Heart right ventricle (tissue), 16 donors: Measurements from ENCODE around the gene PRKD1. TPM values are rescaled to one million over a fixed set of nuclear protein-coding genes. Genes with fewer than 3 reads are reported as not detected.

Experiments used
- ATAC-seq, 8 donors: fragments of 200-7000 bp; cut with Tn5 transposase; one replicate each; pipeline ENCODE4 v1.9.1; 2020; ENCODE audit warnings: mild to moderate bottlenecking in 8 of 8, moderate library complexity in 8 of 8, moderate number of reproducible peaks in 1 of 8
- DNase-seq, 2 donors: peaks; one replicate each; pipeline ENCODE4 v3.0.0-alpha.2; 2020
- H3K27ac ChIP-seq, 10 donors: fragments of 200-600 bp; sonication (generic) in 2 of 10; one replicate each; pipeline versions ENCODE4 v1.5.0 to v1.8.0; 2020 to 2022; ENCODE audit warnings: mild to moderate bottlenecking in 3 of 10
- H3K27me3 ChIP-seq, 7 donors: fragments of 200-600 bp; one replicate each; pipeline ENCODE4 v1.8.0; 2021 to 2022; ENCODE audit warnings: mild to moderate bottlenecking in 2 of 7
- H3K36me3 ChIP-seq, 9 donors: fragments of 200-600 bp; sonication (generic) in 1 of 9; one replicate each; pipeline versions ENCODE4 v1.5.0 to v1.8.0; 2020 to 2022; ENCODE audit warnings: mild to moderate bottlenecking in 2 of 9
- H3K4me1 ChIP-seq, 9 donors: fragments of 200-600 bp; sonication (generic) in 1 of 9; one replicate each; pipeline versions ENCODE4 v1.5.0 to v1.8.0; 2020 to 2022; ENCODE audit warnings: mild to moderate bottlenecking in 4 of 9
- H3K4me3 ChIP-seq, 10 donors: fragments of 200-600 bp; sonication (generic) in 2 of 10; one replicate each; pipeline versions ENCODE4 v1.5.0 to v1.8.0; 2020 to 2022; ENCODE audit warnings: mild to moderate bottlenecking in 7 of 10, moderate library complexity in 2 of 10
- H3K9me3 ChIP-seq, 11 donors: fragments of 200-600 bp in 10 of 11; sonication (generic) in 2 of 11; one replicate each; pipeline versions ENCODE4 v1.5.0 to v1.8.0; 2013 to 2022; ENCODE audit warnings: mild to moderate bottlenecking in 2 of 11, control low read depth in 1 of 11, moderate library complexity in 1 of 11
- WGBS, 2 donors: extraction: QIAGEN DNeasy Blood & Tissue Kit; methylation state at CpG; one replicate each; pipeline ENCODE4 v1.1.7; 2013; ENCODE audit warnings: inconsistent platforms in 1 of 2; 5-methylcytosine and 5-hydroxymethylcytosine counted together
- intact Hi-C, 10 donors: fragments of 100-400 bp; cut with DNase I; formaldehyde crosslinking; loops; one replicate each; pipeline versions ENCODE4 v1.11.1 to v1.14.2; 2022
- polyA plus RNA-seq, 2 donors: library from polyadenylated mRNA; stranded (reverse); fragments of 200-250 nt; gene quantifications; one replicate each; pipeline ENCODE4 v1.2.3, GENCODE V29; 2013
- total RNA-seq, 10 donors: library from RNA; stranded (reverse); fragmentation: NEBNext Ultra II Directional in 3 of 10; extraction: Animal tissue kit (Norgen Biotek cat#: 25700) in 3 of 10; gene quantifications; one replicate each; pipeline versions ENCODE4 v1.2.1 to v1.2.4, GENCODE V29; 2021 to 2023
- TF ChIP-seq, protein P1 (sequence below), 9 donors: fragments of 200-600 bp; sonication (generic) in 2 of 9; IDR thresholded peaks; one replicate each; pipeline versions ENCODE4 v1.5.0 to v1.8.0; 2021 to 2022; ENCODE audit warnings: antibody characterized with exemption in 9 of 9, mild to moderate bottlenecking in 5 of 9, moderate library complexity in 1 of 9
- donor health status: Arrhythmogenic right ventricular cardiomyopathy.
- donor health status: ischemic (EF 13 %, LVEDD 7.1; RV severe dilation, severe dysfunction).
- donor health status: healthy with polysubstance abuse.
- donor health status: DM: no; HTN: yes; CAD: no.
- donor health status: DM: no; HTN: no; CAD: no.
- donor health status: ischemic (EF 25% LVEDD 6.9; RV normal size, moderate dysfunction).
- donor health status: ischemic (EF 25% LVEDD 5.7; RV mildly dilated, moderate dysfunction).
- donor health status: healthy.
- donor health status: DM: yes; HTN: yes; CAD: no.
- donor health status: Ischemic cardiomyopathy.
- donor health status: ischemic (EF 35%, LVEDD 5.7; RV mildly dilated, moderate dysfunction).
- donor health status: nonischemic (EF 11% LVEDD 7.7; RV severe dilation, severe dysfunction).
- donor health status: DM: yes; HTN: yes; CAD: no.
- donor health status: PGD.
- donor health status: ischemic (EF 29% LVEDD 5.4; RV normal size, mild dysfunction).
- donor health status: nonischemic (EF 23%, LVEDD 6.1; RV moderate dilation, normal function).

PRKD1 gene
- total and polyA plus RNA-seq, 12 donors, result 1.7 to 4.3 (median 2.5) TPM

DNA sequence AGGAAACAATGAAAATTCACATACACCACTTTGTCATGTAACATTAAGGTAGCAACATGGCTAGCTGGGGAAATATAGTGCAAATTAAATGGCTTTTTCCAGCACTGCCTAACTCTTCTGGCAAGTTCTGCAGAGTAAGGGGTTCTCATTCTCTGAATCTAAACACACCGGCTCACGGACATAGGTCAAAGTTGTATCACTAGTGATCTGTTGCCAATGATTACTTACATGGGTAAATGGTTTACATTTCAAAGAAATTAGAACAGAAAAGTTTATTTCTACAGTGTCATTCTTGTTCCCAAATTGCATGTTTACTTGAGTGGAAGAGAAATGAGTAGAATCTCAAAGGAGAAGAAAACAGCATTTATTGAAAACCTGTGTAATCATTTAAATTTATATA, 381.9 kb downstream of the PRKD1 start:
- Histone ChIP-seq H3K4me3 (no peak overlapping the region), H3K27me3 (peaks cover 0 to 11% (median 0%) of the 10 kb centered on the region in 7 donors), H3K9me3 (no peaks in the 10 kb centered on the region), H3K4me1 (no peaks in the 10 kb centered on the region), H3K27ac (no peak overlapping the region), H3K36me3 (no peaks in the 10 kb centered on the region)
- ATAC-seq (no peak), DNase-seq (no peak)
- TF ChIP-seq, protein P1, sequence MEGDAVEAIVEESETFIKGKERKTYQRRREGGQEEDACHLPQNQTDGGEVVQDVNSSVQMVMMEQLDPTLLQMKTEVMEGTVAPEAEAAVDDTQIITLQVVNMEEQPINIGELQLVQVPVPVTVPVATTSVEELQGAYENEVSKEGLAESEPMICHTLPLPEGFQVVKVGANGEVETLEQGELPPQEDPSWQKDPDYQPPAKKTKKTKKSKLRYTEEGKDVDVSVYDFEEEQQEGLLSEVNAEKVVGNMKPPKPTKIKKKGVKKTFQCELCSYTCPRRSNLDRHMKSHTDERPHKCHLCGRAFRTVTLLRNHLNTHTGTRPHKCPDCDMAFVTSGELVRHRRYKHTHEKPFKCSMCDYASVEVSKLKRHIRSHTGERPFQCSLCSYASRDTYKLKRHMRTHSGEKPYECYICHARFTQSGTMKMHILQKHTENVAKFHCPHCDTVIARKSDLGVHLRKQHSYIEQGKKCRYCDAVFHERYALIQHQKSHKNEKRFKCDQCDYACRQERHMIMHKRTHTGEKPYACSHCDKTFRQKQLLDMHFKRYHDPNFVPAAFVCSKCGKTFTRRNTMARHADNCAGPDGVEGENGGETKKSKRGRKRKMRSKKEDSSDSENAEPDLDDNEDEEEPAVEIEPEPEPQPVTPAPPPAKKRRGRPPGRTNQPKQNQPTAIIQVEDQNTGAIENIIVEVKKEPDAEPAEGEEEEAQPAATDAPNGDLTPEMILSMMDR (IDR thresholded peaks at IDR 0.05), result no peak
- WGBS, 2 donors, result 84 to 86% methylated on average over 2 of the region's 2 CpGs
- intact Hi-C loops, result loop anchor here in 7 of 10 donors (2.0 to 10.0 kb wide), 6 partner anchors 457 to 899 kb away; no protein-coding TSS in a partner anchor

DNA sequence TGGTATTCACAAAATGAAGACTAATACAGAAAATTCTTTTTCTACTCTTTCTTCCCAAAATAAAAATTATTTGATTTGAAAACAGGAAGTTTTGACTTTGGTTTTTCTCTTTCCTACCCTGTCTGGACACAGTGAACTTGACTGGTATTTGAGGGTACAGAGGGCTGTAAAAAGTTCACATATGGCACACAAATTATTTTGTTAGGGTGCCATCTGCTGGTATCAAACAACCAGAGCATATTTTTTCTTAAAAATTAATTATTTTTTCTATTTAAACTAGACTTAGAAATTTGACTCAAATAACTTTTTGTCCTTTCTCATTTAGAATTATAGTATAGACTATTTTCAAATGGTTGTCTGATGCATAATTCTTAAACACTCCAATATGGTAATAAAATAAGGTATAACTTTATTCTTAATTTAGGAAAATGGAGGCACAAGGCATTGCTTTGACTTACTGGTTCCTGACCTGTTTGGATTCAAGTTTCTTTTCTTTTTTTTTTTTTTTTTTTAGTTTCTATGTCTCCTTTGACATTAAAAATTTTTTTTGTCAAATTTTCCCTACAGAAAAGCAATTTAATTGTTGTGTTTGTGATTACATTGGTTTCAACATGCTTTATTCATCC, 390.6 kb downstream of the PRKD1 start:
- intact Hi-C loops, result loop anchor here in 8 of 10 donors (5.0 to 10.0 kb wide), 3 partner anchors 780 to 785 kb away; no protein-coding TSS in a partner anchor

DNA sequence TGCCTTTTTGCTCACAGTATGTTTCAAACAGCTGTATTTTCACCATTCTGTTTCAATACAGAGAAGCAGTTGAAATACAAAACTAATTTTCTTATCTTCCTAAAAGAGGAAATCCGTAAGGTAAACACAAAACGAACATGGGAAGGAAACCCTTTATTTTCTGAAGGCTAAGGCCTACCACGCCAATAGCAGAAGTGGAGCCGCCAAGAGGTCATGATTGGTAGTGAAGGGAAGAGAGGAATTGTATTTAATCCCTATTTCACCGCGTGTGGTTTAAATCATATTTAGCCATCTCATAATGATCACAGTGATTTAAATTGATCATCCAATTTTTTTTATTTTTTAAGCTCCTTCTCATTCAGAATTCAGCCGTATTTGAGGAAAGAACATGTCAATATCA, 398.2 kb downstream of the PRKD1 start:
- TF ChIP-seq, protein P1 (IDR thresholded peaks at IDR 0.05), result peak in 2 of 9 donors; percentile 12 to 32
- intact Hi-C loops, result no loop called here
- Histone ChIP-seq H3K4me3 (no peak overlapping the region), H3K27me3 (peaks cover 0 to 15% (median 3%) of the 10 kb centered on the region in 7 donors), H3K9me3 (no peaks in the 10 kb centered on the region), H3K36me3 (no peaks in the 10 kb centered on the region), H3K4me1 (no peaks in the 10 kb centered on the region), H3K27ac (no peak overlapping the region)
- ATAC-seq, result no peak
- 43 to 44% methylated on average over 7 of the region's 7 CpGs for WGBS, 2 donors
- no peak for DNase-seq

More for the DNA sequence above, 390.6 kb downstream of the PRKD1 start:
- ATAC-seq (no peak), DNase-seq (no peak)
- Histone ChIP-seq H3K4me1 (no peaks in the 10 kb centered on the region), H3K27me3 (peaks cover 0 to 24% (median 6%) of the 10 kb centered on the region in 7 donors), H3K27ac (no peak overlapping the region), H3K9me3 (peaks cover 0 to 4% (median 0%) of the 10 kb centered on the region in 11 donors), H3K36me3 (no peaks in the 10 kb centered on the region), H3K4me3 (no peak overlapping the region)
- TF ChIP-seq, protein P1 (IDR thresholded peaks at IDR 0.05), result peak in 7 of 9 donors; percentile 33 to 55 (median 41)

DNA sequence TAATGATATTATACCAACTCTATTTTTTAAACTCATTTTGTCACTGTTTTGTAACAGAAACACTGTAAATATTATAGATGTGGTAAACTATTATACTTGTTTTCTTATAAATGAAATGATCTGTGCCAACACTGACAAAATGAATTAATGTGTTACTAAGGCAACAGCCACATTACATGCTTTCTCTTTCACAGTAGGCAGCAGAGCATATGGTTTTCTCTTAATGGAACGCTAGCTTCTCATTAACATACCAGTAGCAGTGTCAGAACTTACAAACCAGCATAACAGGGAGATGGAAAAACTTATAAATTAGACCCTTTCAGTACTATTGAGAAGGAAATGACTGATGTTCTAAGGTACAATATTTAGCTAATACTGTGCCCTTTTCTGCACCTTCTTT, 398.8 kb downstream of the PRKD1 start:
- intact Hi-C loops, result no loop called here
- Histone ChIP-seq H3K9me3 (no peaks in the 10 kb centered on the region), H3K4me1 (no peaks in the 10 kb centered on the region), H3K4me3 (no peak overlapping the region), H3K27me3 (peaks cover 0 to 15% (median 3%) of the 10 kb centered on the region in 7 donors), H3K27ac (no peak overlapping the region), H3K36me3 (no peaks in the 10 kb centered on the region)
- ATAC-seq, result no peak
- TF ChIP-seq, protein P1 (IDR thresholded peaks at IDR 0.05), result no peak
- DNase-seq, result no peak
- WGBS, 2 donors, result 24 to 25% methylated on average over 1 of the region's 1 CpG
